HG02798 (cell line): ENCODE data around the gene NEXN.
A peak's percentile ranks its signal among the peaks of the same experiment; 100 is the strongest.

Experiments used
- ATAC-seq: cut with Tn5 transposase; IDR thresholded peaks from one replicate; pipeline ENCODE4 v1.9.1; 2021; ENCODE audit warnings: mild to moderate bottlenecking; ENCODE audit not compliant: unreplicated experiment, poor library complexity

Gene NEXN

GRCh38 chr1:77888081-77888780 lies at the start of gene NEXN:
TSS of gene NEXN (plus strand) at chr1:77888624. CDS start at chr1:77916107, 27,483 bp downstream.
- peak; percentile 31 for ATAC-seq

GRCh38 chr1:77841574-77841973 lies 46.9 kb upstream of the NEXN start:
- ATAC-seq = no peak

DNA sequence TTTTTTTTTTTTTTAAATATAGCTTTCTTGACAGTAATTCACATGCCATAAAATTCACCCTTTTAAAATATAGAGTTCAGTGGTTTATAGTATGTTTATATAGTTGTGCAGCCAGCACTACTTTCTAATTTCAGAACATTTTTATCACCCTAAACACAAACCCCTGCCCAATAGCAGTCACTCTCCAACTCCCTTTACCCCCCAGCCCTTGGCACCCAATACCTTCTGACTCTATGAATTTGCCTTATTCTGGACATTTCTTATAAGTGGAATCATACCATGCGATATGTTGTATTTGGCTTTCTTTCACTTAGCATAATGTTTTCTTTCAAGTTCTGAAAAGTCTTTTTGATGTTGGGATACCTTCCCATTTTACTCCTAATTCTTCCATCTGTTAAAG lies 42.5 kb upstream of the NEXN start:
- no peak for ATAC-seq

DNA sequence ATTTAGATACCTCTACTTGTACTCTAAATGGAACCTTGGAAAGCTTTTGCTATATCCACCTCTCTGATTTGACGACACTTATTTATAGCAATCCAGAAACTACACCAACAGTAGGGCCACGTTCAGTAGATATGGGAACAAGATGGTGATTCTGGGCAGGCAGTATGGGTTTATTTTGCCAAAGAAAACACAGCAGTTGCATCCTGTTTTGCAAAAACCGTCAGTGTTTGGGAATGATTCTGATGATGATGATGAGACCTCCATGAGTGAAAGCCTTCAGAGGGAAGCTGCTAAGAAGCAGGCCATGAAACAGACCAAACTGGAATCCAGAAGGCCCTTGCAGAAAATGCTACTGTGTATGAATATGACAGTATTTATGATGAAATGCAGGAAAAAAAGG lies 41.5 kb upstream of the NEXN start:
- no peak for ATAC-seq

DNA sequence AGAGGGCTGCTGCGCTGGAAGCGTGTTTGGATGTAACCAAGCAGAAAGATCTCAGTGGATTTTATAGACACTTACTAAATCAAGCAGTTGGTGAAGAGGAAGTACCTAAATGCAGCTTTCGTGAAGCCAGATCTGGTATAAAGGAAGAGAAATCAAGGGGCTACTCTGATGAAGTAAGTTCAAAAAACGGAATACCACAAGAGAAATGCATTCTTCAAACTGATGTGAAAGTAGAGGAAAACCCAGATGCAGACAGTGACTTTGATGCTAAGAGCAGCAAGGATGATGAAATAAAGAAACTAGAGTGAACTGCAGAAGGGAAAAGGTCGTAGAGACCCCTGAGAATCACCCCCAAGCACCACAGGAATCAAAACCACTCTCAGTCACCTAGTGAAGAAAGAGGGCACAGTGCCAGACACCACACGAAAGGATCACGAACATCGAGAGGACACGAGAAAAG lies 40.8 kb upstream of the NEXN start:
- no peak for ATAC-seq

- no peak for ATAC-seq
Observed at GRCh38 chr1:77850082-77850481, 38.3 kb upstream of the NEXN start.

DNA sequence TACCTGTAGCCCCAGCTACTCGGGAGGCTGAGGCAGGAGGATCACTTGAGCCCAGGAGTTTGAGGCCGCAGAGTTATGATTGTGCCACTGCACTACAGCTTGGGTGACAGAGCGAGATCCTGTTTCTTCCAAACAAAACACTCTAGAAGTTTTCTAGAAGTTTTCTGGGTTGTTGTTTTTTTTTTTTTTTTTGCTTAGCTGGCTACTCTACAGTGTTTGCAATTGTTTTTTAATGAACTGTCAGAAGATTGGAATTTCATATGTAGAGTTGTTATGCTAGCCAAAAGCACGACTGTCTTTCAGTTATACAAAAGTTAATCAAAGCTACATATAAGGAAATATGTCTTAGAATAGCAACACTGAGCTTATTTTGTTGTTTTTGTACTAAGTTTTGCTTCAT lies 30.9 kb upstream of the NEXN start:
- ATAC-seq = no peak

GRCh38 chr1:77858725-77859124 lies 29.7 kb upstream of the NEXN start:
- no peak for ATAC-seq

DNA sequence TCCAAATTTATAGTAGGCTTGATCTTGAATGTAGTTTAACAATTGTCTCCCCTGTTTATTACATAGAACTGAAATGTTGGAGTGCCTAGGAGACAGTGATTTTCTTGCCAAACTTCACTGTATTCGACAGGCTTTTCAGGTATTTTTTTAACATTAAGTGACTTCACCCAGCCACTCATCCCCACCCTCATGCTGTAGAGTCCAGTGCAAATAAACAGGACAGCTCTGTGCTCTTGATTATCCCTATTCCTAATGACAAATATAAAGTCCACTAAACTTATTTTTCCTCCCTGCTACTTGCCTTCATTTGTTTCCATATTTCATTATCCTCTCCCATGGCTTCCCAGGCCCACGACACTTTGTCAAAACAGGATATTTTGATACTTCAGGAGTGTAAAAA lies 29.2 kb upstream of the NEXN start:
- ATAC-seq = no peak

- no peak for ATAC-seq
Observed at GRCh38 chr1:77866296-77866695, 22.1 kb upstream of the NEXN start.

DNA sequence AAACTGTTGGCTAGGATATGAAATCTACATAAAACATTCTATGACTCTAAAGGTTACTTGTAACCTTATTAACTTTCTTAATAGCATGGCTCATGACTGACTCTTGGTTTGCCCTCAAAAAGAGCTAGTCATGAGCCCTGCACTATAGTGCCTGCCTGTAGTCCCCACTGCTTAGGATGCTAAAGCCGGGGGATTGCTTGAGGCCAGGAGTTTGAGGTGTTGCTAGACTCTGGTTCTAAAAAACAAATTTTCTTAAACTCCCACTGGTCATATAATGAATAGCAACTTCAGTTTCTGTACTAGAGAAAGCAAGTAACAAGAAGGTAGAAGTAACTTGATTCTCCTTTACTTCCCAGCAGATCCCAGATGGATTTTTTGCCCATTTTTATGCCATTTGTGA lies 15.8 kb upstream of the NEXN start:
- ATAC-seq = no peak

DNA sequence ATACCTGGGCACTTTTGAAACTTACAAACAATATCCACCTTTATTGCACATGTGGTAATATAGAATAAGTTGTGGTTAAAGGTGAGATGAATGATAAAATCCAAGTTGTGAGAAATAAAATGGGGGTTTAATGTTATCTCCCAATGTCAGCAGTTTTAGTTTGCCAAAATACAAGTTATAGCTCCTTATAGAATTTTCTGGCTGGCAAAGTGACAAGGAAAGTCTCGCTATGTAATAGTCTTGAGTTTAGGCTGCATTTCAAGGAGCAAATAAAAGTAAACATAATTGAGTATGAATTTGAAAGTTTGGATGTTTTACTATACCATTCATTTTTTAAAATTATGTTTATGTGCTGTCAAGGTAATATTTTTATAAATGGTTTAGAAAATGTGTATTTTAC lies 15.0 kb upstream of the NEXN start:
- ATAC-seq = no peak

DNA sequence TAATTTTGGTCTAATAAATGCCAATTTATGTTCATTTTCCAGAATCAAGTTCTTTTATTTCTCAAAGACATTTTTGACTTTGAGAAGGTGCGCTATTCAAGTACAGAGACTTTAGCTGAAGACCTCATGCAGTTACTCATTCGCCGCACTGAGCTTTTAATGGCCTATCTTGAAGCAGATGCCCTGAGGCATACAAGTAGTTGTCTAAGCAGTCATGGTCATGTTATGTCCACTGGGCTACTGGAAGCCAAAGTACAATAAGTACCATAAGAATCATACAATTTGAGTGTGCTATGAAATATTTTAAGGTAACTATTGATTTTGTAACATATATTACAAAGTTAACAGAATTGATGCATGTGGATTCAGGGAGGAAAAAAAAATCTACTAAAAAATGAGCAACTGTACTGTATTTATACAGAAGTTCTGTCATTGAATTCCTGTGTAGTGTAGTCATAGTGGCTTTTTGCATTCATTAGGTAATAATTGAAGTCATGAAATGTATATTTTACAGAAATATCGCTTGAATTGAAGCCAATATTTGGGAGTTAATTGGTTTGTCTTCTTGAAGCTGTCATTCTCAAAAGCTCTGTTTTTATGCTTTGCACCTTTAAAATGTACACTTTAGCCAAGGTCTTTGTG lies 13.5 kb upstream of the NEXN start:
- ATAC-seq = no peak

DNA sequence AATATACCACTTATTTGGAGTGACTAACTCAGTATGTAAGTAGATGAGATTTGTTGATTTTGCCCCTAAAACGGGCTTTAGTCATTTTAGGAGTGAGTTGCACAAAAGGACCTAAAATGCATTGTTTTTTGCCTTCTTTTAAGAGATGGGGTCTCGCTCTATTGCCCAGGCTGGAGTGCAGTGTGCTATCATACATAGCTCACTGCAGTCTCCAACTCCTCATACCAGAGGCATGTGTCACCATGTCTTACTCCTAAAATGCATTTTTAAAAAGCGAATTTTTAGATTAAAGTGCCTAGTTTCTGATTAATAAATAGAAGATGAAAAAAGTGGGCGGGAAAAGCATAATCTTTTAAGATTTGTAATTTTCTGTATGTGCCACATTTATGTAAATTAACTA lies 11.5 kb upstream of the NEXN start:
- ATAC-seq = no peak

- ATAC-seq = no peak
Observed at GRCh38 chr1:77881061-77881460, 7.4 kb upstream of the NEXN start.

GRCh38 chr1:77882411-77882810 lies 6.0 kb upstream of the NEXN start:
- no peak for ATAC-seq

DNA sequence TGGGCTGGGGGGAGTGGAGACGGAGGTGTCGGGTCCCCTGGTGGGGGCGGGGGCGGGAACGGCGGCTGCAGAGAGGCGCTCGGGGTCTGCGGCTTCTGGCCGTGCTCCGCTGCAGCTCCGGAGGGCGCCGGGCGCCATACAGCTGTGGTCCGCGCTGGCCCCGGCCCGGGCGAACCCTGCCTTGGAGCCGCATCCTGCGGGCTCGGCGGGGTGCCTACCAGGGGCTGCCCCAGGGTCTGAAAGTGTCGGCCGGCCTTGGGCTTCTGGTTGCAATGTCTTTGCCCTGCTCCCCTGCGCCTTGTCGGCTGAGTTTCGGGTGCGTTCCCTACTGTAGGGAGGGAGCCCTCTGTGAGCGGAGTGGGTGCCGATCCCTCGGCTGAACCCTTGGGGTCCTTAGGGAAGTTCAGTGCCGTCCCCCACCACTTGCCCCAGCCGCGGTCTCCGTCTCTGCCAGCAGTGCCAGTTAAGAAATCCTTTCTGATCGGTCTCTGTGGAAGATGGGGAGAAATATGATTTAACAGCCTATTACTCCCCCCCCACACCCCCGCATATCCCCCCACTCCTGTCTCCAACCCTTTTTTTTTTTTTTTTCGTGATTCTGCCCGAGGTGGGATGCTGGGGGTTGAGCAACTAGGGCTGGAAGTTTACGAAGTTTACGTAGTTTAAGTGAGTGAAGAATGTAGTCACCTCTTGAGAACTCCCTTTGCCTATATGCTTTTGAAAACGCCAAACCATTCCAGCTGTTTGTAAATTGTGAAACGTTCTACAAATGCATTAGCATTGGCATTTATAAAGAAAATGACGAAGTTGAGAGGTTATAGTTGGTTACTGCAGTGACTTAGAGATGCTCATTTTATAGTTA lies 588 bp downstream of the NEXN start:
- peak; percentile 61 for ATAC-seq

DNA sequence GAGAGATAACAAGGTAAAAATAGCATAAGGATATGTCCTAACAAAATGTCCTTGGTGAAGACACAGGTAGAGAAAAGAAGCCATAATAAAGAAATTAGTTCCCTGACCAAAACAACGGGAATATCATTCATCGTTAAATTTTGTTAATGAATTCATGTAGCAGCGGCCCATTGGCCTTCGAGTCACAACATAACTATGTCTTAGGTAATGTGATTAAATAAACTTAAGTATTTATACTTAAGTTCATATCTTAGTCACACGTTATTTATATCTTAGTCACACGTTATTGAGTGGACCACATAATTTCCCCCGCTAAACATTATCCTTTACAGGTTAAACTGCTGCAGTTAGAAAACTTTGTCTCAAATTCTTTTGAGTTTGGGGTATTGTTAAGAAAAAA lies 1.2 kb downstream of the NEXN start:
- no peak for ATAC-seq

DNA sequence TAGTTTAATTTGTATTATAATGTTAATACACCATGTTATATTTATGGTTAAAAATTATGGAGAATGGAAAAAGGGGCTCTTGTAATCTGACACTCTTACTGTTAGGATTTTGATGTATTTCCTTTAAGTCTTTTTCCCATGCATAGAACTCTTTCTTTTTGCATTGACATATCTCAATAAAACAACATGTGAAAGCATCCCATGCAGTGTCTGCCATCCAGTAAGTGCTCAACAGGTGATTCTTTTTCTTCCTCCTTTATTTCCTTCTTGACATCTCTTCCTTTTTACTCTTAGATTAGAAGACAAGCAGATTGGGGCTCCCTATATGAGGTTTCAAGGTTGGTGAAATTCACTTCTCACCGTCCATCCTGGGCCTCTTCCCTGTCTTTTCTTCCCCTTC lies 2.8 kb downstream of the NEXN start:
- no peak for ATAC-seq

GRCh38 chr1:77899647-77900320 lies 11.4 kb downstream of the NEXN start:
- no peak for ATAC-seq
